Measurements from ENCODE around the gene SYT2. TPM values are rescaled to one million over a fixed set of nuclear protein-coding genes. Genes with fewer than 3 reads are reported as not detected.
"Not testable (repeated sequence)": the region's sequence is repeated elsewhere in the genome, so short reads cannot be mapped to it uniquely, and the experiment has no call there.

Gene SYT2
- total RNA-seq, result not detected in 2 replicates

DNA sequence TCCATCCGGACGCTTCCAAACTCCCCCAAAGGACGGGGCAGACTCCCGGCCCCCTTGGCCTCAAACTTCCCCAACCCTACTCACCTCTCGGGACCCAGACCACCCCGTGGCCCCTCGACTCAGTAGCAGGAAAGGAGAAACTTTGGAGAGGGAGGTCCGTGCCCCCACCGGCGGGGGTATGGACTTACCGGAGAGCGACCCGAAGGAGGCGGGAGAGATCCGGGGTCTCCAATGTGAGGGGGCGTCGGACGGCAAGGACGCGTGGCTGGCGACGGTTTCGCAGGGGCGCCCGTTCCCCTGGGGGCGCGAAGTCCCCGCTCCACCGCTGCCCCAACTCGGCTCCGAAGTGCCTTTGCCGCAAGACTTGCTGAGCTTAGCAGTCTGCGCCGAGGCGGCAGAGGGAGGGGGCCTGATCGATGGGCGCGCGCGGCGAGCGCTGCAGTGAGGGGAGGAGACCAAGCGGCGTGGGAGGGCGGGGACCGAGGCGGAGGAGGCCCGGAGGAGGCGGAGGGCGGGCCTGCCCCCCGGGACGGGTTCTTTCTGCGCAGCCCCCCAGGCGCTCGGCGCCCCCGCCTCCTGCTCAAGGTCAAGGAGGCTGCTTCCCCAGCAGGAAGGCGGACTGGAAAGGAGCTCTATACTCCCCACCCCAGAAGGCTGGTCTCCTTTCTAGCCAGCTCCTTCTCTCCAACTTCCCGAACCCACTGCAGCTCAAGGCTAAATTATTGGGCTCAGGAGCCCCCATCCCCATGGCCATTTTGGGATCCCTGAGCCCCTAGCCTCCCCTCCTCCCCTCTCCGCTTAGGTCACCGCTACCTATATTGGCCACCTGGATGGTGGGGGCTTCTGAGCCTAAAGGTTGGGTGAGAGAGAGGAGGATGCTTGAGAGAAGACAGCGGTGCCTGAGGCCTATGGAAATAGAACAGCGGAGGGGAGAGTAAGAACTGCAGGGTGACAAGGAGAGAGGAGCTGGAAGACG is at the start of gene SYT2:
Gene SYT2 (minus strand): TSS at position 385 of the 976 bp plus-strand sequence. CDS start 104,682 bp downstream, outside the sequence.
- Mint-ChIP-seq H3K36me3 (ENCODE audit: low read depth) (no peaks in the 10 kb centered on the region), H3K4me3 (no peak within 1 kb of the TSS), H3K4me1 (ENCODE audit: low read depth) (no peaks in the 10 kb centered on the region), H3K27ac (no peak within 1 kb of the TSS), H3K9me3 (no peaks in the 10 kb centered on the region), H3K27me3 (ENCODE audit: insufficient read depth) (peaks cover 78% of the 10 kb centered on the region)
- intact Hi-C loops (cut with micrococcal nuclease), result no loop called here
- DNase-seq (ENCODE audit: low spot score), result no peak

DNA sequence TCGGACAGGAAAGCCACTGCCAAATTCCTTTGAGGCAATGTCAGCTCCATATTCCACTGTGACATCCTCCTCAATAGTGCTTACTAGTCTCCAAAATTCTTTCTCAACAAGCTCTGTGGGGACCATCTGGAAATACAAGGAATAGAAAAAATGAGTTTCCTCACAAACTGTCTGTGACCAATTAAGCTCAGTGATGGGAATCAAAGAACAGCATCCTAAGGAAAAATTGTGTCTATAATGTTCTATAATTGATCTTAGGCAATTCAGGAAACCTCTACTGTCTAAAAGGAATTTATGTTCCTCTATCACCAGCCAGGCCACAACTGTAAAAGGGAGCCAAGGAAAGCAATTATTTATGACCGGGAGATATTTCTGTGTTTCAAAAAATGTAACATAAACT is 46.1 kb upstream of the SYT2 start:
- Mint-ChIP-seq H3K4me1 (ENCODE audit: low read depth) (peaks cover 5% of the 10 kb centered on the region), H3K4me3 (no peak overlapping the region), H3K9me3 (no peaks in the 10 kb centered on the region), H3K27ac (no peak overlapping the region), H3K27me3 (ENCODE audit: insufficient read depth) (no peaks in the 10 kb centered on the region), H3K36me3 (ENCODE audit: low read depth) (peaks cover 58% of the 10 kb centered on the region)
- no peak for DNase-seq (ENCODE audit: low spot score)
- intact Hi-C loops (cut with micrococcal nuclease), result no loop called here

DNA sequence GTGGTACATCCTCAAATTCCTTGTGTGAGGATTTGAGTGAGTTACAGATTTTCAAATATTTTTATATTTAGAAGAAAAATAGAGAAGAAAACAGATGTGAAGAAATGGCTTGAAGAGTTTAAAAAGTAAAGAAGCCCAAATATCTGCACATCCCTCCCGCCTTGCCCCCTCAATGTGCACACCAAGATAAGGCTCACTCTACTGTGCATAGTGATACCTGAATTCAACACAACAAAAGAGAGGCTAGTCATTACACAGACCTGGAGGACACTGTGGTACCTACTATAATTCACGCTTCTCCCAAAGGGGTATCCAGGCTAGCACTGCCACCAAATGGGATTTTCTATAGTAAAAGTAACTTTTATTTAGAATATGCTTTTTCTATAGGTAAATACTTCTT is 44.0 kb upstream of the SYT2 start:
- no peak overlapping the region for H3K4me3 Mint-ChIP-seq

DNA sequence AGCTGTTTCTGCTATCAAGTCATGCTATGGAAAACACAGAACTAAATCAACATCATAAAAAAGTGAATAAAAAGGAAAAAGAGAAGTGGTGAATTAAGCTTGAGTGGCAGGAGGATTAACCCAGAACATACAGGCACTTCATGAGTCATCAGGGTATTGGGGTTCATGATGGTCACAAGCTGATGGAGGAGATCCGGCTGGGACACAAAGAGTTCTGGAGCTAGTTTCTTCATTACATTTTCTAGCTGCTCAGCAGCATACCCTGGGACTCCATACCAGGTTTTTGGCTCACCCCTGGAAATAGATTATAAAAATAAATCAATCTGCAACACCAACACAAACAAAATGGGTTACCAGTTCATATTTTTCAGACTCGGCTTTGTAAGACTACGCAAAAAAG is 42.5 kb upstream of the SYT2 start:
- no peaks in the 10 kb centered on the region for H3K27me3 Mint-ChIP-seq (ENCODE audit: insufficient read depth)
- no peak overlapping the region for H3K4me3 Mint-ChIP-seq
- no peak for DNase-seq (ENCODE audit: low spot score)
- H3K4me1 Mint-ChIP-seq (ENCODE audit: low read depth), result no peaks in the 10 kb centered on the region
- H3K36me3 Mint-ChIP-seq (ENCODE audit: low read depth), result peaks cover 56% of the 10 kb centered on the region
- no peaks in the 10 kb centered on the region for H3K9me3 Mint-ChIP-seq
- intact Hi-C loops (cut with micrococcal nuclease), result loop anchor here (5.0 kb wide), 1 partner anchor 245 kb away; no protein-coding TSS in a partner anchor
- no peak overlapping the region for H3K27ac Mint-ChIP-seq

More for the DNA sequence above, 44.0 kb upstream of the SYT2 start:
- Mint-ChIP-seq H3K4me1 (ENCODE audit: low read depth) (no peaks in the 10 kb centered on the region), H3K27me3 (ENCODE audit: insufficient read depth) (no peaks in the 10 kb centered on the region), H3K9me3 (no peaks in the 10 kb centered on the region), H3K36me3 (ENCODE audit: low read depth) (peaks cover 57% of the 10 kb centered on the region), H3K27ac (no peak overlapping the region)
- intact Hi-C loops (cut with micrococcal nuclease), result loop anchor here (5.0 kb wide), 1 partner anchor 243 kb away; no protein-coding TSS in a partner anchor
- DNase-seq (ENCODE audit: low spot score), result no peak

DNA sequence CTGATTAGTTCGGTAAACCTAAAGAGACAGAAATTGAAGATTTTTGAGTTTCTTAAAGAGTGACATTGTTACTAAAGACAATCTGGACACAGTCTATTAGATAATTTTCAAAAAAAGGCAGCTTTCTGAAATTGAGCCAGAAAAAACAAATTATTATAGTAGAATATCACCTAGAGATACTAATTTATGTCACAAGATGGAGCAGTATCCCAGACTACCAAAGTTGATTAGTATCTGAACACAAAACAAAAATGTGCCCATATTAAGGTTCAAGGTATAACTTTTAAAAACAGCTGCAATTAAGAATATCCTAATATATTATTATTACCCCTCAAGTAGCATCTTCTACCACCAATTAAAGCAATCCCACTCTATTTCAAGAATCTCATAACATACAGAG is 40.5 kb upstream of the SYT2 start:
- Mint-ChIP-seq H3K36me3 (ENCODE audit: low read depth) (peaks cover 56% of the 10 kb centered on the region), H3K27ac (no peak overlapping the region), H3K4me3 (no peak overlapping the region), H3K9me3 (no peaks in the 10 kb centered on the region), H3K27me3 (ENCODE audit: insufficient read depth) (no peaks in the 10 kb centered on the region), H3K4me1 (ENCODE audit: low read depth) (no peaks in the 10 kb centered on the region)
- DNase-seq (ENCODE audit: low spot score), result no peak
- intact Hi-C loops (cut with micrococcal nuclease), result loop anchor here (1.0 to 5.0 kb wide), 2 partner anchors 102 to 247 kb away; no protein-coding TSS in a partner anchor

DNA sequence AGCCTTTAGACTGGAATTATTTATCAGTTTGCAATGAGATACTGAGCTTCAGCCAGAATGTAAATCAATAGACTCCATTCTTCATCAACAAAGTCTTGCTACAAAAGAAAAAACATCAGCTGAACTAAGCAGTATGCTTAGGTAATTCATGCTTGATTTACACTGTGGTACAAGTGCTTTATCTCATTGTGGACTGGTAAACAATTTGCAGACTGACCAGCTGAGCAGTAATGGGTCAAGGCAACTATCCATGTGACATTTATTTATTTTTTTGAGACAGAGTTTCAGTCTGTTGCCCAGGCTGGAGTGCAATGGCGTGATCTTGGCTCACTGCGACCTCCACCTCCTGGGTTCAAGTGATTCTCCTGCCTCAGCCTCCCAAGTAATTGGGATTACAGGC is 39.8 kb upstream of the SYT2 start:
- Mint-ChIP-seq H3K27ac (no peak overlapping the region), H3K4me3 (no peak overlapping the region), H3K27me3 (ENCODE audit: insufficient read depth) (no peaks in the 10 kb centered on the region), H3K4me1 (ENCODE audit: low read depth) (no peaks in the 10 kb centered on the region), H3K36me3 (ENCODE audit: low read depth) (peaks cover 56% of the 10 kb centered on the region), H3K9me3 (peaks cover 2% of the 10 kb centered on the region)
- DNase-seq (ENCODE audit: low spot score), result no peak
- intact Hi-C loops (cut with micrococcal nuclease), result loop anchor here (1.0 to 5.0 kb wide), 2 partner anchors 102 to 247 kb away; no protein-coding TSS in a partner anchor

DNA sequence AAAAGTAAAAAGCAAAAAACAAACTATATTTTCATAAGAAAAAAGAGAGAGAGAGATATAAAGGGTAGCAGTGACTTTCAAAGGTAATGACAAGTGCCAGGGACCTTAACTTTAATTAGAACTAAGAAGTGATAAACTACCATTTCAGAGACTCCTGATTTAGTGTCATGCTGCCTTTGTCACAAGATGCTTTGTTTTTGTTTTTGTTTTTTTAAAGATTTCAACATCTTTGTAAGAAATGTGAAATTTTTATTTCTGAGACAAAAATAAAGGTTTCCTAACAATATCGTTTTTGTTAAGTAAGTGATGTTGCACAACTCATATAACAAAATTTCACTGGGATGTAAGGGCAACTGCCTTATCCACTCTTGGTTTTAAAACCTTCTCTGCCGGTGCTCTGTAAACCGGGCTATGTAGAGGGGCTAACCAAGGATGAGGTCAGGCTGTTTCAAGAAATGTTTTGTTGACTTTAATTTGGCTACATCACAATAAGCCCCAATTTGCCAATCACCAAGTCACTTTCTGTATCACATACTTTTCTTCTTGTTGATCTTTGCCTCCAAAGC is 35.2 kb upstream of the SYT2 start:
- Mint-ChIP-seq H3K4me1 (ENCODE audit: low read depth) (no peaks in the 10 kb centered on the region), H3K36me3 (ENCODE audit: low read depth) (peaks cover 66% of the 10 kb centered on the region), H3K9me3 (peaks cover 6% of the 10 kb centered on the region), H3K27ac (no peak overlapping the region), H3K27me3 (ENCODE audit: insufficient read depth) (no peaks in the 10 kb centered on the region), H3K4me3 (no peak overlapping the region)
- DNase-seq (ENCODE audit: low spot score), result no peak
- intact Hi-C loops (cut with micrococcal nuclease), result no loop called here

DNA sequence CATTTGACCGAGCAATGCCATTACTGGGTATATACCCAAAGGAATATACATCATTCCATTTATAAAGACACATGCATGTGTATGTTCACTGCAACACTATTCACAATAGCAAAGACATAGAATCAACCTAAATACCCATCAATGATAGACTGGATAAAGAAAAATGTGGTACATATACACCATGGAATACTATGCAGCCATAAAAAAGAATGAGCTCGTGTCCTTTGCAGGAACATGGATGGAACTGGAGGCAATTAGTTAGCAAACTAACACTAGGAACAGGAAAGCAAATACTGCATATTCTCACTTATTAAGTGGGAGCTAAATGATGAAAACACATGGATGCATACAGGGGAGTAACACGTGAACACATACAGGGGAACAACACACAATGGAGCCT is 34.5 kb upstream of the SYT2 start:
- H3K4me1 Mint-ChIP-seq (ENCODE audit: low read depth); H3K27ac Mint-ChIP-seq; intact Hi-C loops (cut with micrococcal nuclease); H3K4me3 Mint-ChIP-seq; H3K9me3 Mint-ChIP-seq; DNase-seq (ENCODE audit: low spot score); H3K27me3 Mint-ChIP-seq (ENCODE audit: insufficient read depth): not testable (repeated sequence)
- peaks cover 66% of the 10 kb centered on the region for H3K36me3 Mint-ChIP-seq (ENCODE audit: low read depth)

DNA sequence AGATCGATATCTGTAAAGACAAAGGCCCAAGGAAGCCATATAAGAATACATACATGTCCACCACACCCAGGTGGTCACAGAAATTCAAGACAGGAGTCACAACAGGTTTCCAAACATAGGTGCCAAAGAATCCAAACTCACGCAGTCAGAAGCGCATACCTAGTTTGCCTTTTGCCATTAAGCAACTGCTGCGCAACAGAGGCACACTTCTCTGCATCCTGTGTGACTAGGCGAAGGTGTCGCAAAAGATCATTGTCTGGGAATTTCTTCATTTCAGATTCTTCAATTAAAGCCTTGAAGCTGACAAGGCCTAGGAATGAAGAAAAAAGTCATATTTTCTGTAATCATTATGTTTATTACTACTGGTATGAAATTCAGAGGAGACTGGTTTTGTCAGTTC is 32.2 kb upstream of the SYT2 start:
- DNase-seq (ENCODE audit: low spot score), result no peak
- H3K9me3 Mint-ChIP-seq, result peaks cover 6% of the 10 kb centered on the region
- no peak overlapping the region for H3K4me3 Mint-ChIP-seq
- H3K27me3 Mint-ChIP-seq (ENCODE audit: insufficient read depth), result no peaks in the 10 kb centered on the region
- H3K36me3 Mint-ChIP-seq (ENCODE audit: low read depth), result peaks cover 62% of the 10 kb centered on the region
- H3K4me1 Mint-ChIP-seq (ENCODE audit: low read depth), result no peaks in the 10 kb centered on the region
- intact Hi-C loops (cut with micrococcal nuclease), result no loop called here
- no peak overlapping the region for H3K27ac Mint-ChIP-seq

DNA sequence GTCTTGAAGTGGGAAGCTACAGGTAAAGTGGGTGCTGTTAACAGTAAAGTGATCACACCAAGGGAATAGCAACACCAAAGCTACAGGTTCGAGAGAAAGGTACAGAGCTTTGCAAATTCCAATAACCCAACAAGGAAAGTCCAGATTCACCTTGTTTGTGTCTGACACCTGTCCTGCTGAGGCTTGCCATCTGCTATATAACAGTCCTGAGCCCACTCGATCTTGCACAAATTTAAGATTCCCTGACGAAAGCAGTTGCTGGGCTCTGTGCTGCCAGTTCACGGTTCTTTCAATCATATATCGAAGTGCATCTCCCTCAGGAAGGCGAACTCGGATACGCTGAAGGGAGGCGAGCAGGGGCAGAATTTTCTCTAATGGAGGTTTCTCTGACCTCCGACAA is 23.0 kb upstream of the SYT2 start:
- peaks cover 72% of the 10 kb centered on the region for H3K36me3 Mint-ChIP-seq (ENCODE audit: low read depth)
- DNase-seq (ENCODE audit: low spot score), result no peak
- H3K27ac Mint-ChIP-seq, result no peak overlapping the region
- intact Hi-C loops (cut with micrococcal nuclease), result no loop called here
- H3K9me3 Mint-ChIP-seq, result no peaks in the 10 kb centered on the region
- no peak overlapping the region for H3K4me3 Mint-ChIP-seq
- H3K4me1 Mint-ChIP-seq (ENCODE audit: low read depth), result no peaks in the 10 kb centered on the region
- no peaks in the 10 kb centered on the region for H3K27me3 Mint-ChIP-seq (ENCODE audit: insufficient read depth)

DNA sequence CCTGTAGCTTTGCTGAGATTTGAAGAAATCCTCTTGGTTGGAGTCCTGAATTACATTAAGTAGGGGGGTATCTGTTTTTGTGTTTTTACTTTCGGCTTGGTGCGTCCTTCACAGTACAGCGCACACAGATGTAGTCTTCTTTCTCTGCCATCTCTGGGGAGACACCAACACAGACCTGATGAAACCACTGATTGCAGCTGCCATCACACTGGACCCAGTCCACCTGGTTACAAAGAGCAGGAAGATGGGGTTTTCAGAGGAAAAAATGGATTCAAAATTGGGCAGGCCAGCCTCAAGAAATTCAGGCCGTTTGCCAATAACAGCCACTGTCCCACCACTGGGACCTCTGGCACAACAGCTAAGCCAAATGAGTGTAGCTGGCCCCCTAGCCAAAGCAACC is 18.7 kb upstream of the SYT2 start:
- no peak overlapping the region for H3K27ac Mint-ChIP-seq
- no peaks in the 10 kb centered on the region for H3K9me3 Mint-ChIP-seq
- no peak for DNase-seq (ENCODE audit: low spot score)
- peaks cover 64% of the 10 kb centered on the region for H3K36me3 Mint-ChIP-seq (ENCODE audit: low read depth)
- intact Hi-C loops (cut with micrococcal nuclease), result no loop called here
- H3K4me3 Mint-ChIP-seq, result no peak overlapping the region
- no peaks in the 10 kb centered on the region for H3K27me3 Mint-ChIP-seq (ENCODE audit: insufficient read depth)
- no peaks in the 10 kb centered on the region for H3K4me1 Mint-ChIP-seq (ENCODE audit: low read depth)

DNA sequence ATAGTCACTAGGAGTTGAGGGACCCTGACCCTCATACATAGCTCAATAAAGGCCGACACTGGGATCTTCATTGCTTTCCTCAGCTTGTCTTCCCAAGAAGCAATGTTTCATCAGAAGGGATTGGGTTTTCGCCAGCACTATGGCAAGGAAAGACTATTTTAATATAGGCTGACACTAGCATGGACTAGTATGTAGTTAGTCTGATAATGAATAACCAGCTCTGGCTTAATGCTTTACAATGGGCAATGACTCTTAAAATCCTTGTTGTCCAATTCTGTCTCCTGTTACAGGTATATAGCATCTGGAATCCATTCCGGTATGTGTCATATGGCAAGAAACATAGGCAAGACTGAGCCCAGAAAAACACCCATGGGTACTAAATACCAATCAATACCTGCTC is 15.3 kb upstream of the SYT2 start:
- no peak overlapping the region for H3K27ac Mint-ChIP-seq
- H3K4me3 Mint-ChIP-seq, result no peak overlapping the region
- no peaks in the 10 kb centered on the region for H3K9me3 Mint-ChIP-seq
- no peaks in the 10 kb centered on the region for H3K4me1 Mint-ChIP-seq (ENCODE audit: low read depth)
- no peak for DNase-seq (ENCODE audit: low spot score)
- intact Hi-C loops (cut with micrococcal nuclease), result no loop called here
- H3K27me3 Mint-ChIP-seq (ENCODE audit: insufficient read depth), result no peaks in the 10 kb centered on the region
- peaks cover 36% of the 10 kb centered on the region for H3K36me3 Mint-ChIP-seq (ENCODE audit: low read depth)

DNA sequence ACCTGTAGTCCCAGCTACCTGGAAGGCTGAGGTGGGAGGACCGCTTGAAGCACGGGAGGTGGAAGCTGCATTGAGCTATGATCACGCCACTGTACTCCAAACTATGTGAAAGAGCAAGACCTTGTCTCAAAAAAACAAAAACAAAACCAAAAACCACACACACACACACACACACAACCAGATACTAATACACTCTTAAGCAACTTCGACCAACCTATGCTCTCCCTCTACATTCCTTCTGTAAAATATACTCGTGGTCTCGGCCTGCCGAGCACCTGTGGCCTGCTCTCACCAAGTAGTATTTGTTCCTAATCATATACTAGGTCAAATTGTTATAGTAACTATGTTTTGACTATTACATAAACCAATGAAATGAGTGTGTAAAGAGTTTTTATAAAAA is 13.5 kb upstream of the SYT2 start:
- Mint-ChIP-seq H3K4me1 (ENCODE audit: low read depth) (no peaks in the 10 kb centered on the region), H3K9me3 (no peaks in the 10 kb centered on the region), H3K27ac (no peak overlapping the region), H3K27me3 (ENCODE audit: insufficient read depth) (peaks cover 6% of the 10 kb centered on the region), H3K4me3 (no peak overlapping the region), H3K36me3 (ENCODE audit: low read depth) (peaks cover 21% of the 10 kb centered on the region)
- no peak for DNase-seq (ENCODE audit: low spot score)
- intact Hi-C loops (cut with micrococcal nuclease), result no loop called here
